GM12892 (cell line): ENCODE data around the gene PANK2. TPM values are rescaled to one million over a fixed set of nuclear protein-coding genes. Genes with fewer than 3 reads are reported as not detected.
A peak's percentile ranks its signal among the peaks of the same experiment; 100 is the strongest.
"Not testable (repeated sequence)": the region's sequence is repeated elsewhere in the genome, so short reads cannot be mapped to it uniquely, and the experiment has no call there.

Source experiments
- DNase-seq: peaks from one replicate; pipeline ENCODE4 v3.0.0; 2011; ENCODE audit not compliant: insufficient read length
- FAIRE-seq: peaks from 2 replicates; lab custom pipeline; 2011; peaks lifted over from hg19 to GRCh38; lab: Jason Lieb, UNC
- POLR2A ChIP-seq: IDR thresholded peaks from 2 replicates; pipeline ENCODE4 v1.6.1; 2011; ENCODE audit warnings: low read depth, low read length, control low read depth
- POLR2AphosphoS5 ChIP-seq: IDR thresholded peaks from 2 replicates; pipeline ENCODE4 v1.6.1; 2011; ENCODE audit warnings: low read depth, low read length, control low read depth
- TAF1 ChIP-seq: IDR thresholded peaks from 2 replicates; pipeline ENCODE4 v1.6.1; 2011; ENCODE audit warnings: low read depth, mild to moderate bottlenecking, control low read depth, low read length, borderline replicate concordance
- polyA plus RNA-seq: library from polyadenylated mRNA; unstranded; fragments of >200 nt; gene quantifications from one replicate; pipeline ENCODE4 v1.2.1, GENCODE V29; 2012; ENCODE audit warnings: missing spikeins, inconsistent platforms; ENCODE audit not compliant: missing spikeins

PANK2 gene
- polyA plus RNA-seq: 27.8 TPM

DNA sequence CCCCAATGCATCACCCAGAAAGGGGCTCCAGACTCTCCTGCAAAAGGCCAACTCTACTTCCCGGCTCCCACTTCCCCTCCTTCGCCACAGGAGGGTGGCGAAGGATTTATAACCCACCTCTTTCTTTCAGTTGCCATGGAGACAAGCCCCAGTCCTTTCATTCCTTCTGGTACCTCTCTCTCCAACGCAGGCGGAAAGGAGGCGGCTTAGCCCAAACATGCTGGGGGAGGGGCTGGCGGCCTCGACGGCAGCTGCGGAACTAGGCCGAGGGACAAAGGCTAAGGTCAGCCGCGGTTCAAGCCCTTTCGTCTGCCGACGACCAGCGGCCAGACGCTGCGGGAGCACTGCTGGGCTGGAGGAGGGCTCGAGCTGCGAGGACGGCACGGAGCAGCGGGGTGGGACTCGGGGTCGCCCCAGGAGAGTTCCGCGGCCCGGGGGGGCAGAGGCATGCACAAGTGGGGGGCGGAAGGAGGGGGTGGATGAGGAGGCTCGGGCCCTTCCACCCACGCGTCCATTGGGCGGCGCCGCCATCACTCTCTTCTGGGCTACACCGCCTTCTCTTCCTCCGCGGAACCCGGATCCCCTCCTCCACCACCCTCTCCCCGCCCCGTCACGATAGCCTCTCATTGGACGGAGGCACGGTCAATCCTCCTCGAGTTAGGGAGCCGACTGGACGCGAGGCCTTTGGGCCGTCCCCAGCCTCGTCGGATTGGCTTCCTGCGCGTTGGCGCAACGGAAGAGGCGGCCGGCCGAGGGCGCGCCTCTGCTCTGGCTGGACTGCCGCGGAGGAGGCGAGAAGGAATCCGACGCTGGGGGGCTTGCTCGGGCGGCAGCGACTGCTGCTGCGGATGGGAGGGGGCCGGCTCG lies at the start of gene PANK2:
PANK2 (plus strand) TSS at position 766 of the 867 bp plus-strand sequence.
- FAIRE-seq (peak; percentile 98), DNase-seq (peak; percentile 98)
- peak; percentile 82 for TF ChIP-seq POLR2AphosphoS5
- TF ChIP-seq TAF1: peak; percentile 63
- TF ChIP-seq POLR2A: peak; percentile 92

- not testable (repeated sequence) for FAIRE-seq, DNase-seq
These were observed 49.0 kb upstream of the PANK2 start for GRCh38 chr20:3840201-3840600.

DNA sequence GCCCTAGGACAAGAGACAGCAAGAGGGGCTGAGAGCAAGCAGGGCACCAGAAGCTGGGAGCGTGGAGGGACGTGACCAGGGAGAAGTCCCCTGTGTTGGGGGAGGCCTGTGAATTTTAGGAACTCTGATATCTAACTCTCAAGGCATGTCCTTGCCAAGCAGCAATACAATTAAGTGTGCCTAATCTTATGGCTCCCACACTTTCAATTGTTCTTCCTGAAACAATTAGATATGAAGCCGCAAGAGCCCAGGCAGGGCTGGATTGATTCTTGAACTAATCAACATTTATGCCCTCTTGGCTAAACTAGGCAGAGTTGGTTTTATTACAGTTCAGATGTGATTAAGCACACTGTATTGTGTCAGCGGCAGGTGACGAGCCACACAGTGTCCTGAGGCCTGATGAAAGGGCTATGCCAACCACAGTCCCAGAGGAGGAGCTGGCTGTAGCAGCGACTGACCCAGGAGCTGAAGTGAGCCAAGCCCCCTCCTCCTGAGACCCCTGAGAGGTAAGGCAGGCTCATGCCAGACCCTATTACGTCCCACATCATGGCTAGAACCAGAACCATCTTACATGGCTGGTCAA lies 46.7 kb upstream of the PANK2 start:
- TF ChIP-seq POLR2A: no peak
- no peak for TF ChIP-seq TAF1
- no peak for TF ChIP-seq POLR2AphosphoS5
- DNase-seq (no peak), FAIRE-seq (no peak)

- DNase-seq (no peak), FAIRE-seq (no peak)
- TF ChIP-seq POLR2A (no peak), POLR2AphosphoS5 (no peak), TAF1 (no peak)
These were observed 45.7 kb upstream of the PANK2 start for GRCh38 chr20:3843490-3843889.

DNA sequence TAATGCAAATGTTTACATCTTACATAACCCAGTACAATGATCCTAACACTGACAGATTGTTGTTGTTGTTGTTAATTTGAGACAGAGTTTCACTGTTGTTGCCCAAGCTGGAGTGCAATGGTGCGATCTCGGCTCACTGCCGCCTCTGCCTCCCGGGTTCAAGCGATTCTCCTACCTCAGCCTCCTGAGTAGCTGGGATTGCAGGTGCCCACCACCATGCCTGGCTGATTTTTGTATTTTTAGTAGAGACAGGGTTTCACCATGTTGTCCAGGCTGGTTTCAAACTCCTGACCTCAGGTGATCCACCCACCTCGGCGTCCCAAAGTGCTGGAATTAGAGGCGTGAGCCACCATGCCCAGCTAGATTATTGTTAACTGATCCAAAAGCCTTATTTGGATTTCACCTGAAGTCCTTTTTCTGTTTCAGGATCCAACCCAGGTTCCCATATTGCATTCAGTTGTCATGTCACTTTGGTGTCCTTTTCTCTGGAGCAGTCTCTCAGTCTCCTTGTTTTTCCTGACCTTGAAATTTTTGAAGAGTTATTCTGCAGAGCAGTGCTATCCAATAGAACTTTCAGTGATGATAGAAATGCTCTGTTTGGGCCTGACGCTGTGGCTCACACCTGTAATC lies 45.1 kb upstream of the PANK2 start:
- not testable (repeated sequence) for DNase-seq, FAIRE-seq

GRCh38 chr20:3846378-3846739 lies 42.8 kb upstream of the PANK2 start:
- DNase-seq (no peak), FAIRE-seq (no peak)
- TF ChIP-seq POLR2AphosphoS5 (no peak; the same call in 1 of the 2 replicates), TAF1 (no peak), POLR2A (no peak)

DNA sequence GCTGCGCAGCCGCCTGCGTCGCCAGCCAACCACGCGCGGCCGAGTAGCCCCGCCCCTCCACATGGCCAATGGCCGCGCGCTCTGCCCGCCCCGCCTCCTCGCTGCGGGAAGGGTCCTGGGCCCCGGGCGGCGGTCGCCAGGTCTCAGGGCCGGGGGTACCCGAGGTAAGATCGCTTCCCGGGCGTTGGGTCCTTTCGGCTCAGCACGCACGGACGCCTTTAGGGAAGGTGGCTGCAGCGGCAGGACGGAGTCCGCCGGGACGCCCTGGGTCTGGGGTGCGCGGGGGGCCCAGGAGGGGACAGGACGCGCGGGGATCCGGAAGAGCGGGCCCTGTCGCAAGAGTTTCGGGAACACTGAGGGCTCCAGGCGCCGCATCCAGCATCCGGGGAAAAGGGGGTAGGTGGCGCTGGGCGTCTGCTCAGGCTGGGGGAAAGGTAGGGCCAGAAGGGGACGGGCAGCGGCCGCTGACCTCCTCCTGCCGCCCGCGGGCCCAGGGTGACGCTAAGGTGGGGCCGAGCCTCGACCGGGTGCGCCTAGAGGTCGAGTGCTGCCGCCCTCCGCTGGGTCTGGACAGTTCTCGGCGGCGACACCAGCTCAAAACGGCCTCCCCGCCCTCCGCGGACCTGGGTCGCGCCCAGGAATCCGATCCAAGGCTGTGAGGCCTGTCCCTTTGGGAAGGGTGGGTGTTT lies 42.3 kb upstream of the PANK2 start, which contains the start of gene MAVS:
MAVS (plus strand) TSS at position 95 of the 689 bp plus-strand sequence. CDS start 7,791 bp downstream, outside the sequence.
- peak; percentile 87 for DNase-seq
- TF ChIP-seq POLR2A (peak; percentile 87), TAF1 (peak; percentile 64; the same call in 1 of the 2 replicates), POLR2AphosphoS5 (peak; percentile 69; the same call in 1 of the 2 replicates)
- FAIRE-seq: peak; percentile 93

DNA sequence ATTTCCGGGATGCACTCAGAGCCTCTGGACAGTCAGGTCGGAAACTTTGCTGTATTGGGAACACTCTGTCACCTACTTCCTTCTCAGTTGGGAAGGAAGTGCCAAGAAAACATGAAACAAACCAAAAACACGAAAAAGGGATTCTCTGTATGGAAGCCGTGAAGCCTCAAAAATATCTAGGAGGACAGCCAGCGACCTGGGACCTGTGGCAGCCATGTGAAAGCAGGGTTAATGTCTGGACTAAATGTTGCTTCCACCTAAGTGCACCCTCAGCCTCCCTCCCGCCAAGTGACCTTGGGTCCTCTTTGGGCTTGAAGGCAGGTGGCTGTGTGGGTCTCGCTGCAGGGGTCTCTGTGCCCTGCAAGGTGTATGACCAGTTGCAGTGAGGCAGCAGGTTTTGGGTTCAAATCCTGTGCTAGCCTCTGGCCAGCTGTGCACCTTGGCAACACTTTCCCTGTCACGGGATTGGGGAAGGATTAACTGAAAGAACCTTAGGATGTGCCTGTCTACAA lies 41.7 kb upstream of the PANK2 start:
- TF ChIP-seq TAF1 (no peak), POLR2AphosphoS5 (no peak), POLR2A (no peak)
- DNase-seq (no peak), FAIRE-seq (no peak)

DNA sequence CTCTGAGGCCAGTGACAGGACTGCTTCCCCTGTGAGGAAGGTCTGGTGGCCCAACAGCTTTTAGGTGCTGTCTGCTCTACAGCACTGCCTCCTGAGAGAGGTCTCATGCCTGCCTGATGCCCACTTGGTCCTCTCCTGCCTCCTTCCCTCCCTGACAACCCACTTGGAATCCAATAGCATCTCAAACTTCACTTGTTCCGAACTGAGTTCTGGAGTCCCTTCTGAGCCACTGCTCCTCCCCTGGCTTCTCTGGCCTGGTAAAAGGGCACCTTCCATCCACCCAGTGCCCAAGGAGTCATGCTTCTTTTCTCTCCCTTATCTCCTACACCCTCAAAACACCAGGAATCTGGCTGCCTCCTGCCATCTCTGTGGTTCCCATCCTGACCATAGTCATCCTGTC lies 40.6 kb upstream of the PANK2 start:
- DNase-seq (no peak), FAIRE-seq (no peak)
- TF ChIP-seq TAF1: no peak
- TF ChIP-seq POLR2A: no peak
- no peak for TF ChIP-seq POLR2AphosphoS5

- DNase-seq (no peak), FAIRE-seq (no peak)
- TF ChIP-seq TAF1 (no peak), POLR2AphosphoS5 (no peak), POLR2A (no peak)
These were observed 34.7 kb upstream of the PANK2 start for GRCh38 chr20:3854462-3854871.

- FAIRE-seq: no peak
- DNase-seq: no peak
- TF ChIP-seq POLR2AphosphoS5 (no peak), TAF1 (no peak), POLR2A (no peak)
These were observed 31.8 kb upstream of the PANK2 start for GRCh38 chr20:3857405-3857804.
